ENCODE data around the gene POLR2J2.
"Not testable (repeated sequence)": the region's sequence is repeated elsewhere in the genome, so short reads cannot be mapped to it uniquely, and the experiment has no call there.

DNA sequence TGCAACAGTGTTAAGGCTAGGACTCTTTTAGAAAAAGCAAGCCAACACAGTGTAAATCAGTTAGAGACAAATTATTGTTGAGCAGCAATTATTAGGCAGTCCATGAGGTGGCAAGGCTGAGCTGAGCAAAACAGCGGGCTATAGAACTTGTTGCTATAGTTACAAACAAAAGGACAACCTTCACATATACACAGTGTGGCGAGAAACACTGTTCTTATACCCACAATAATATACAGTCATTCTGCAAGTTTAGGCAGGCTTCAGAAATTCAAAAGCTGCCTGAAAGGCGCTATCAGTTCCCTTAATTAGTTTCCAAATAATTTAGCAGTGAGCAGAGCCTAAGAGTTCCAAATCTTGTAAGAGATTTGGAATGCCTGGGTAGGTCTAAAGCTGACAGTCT is 44.3 kb upstream of the POLR2J2 start:
- TF ChIP-seq, protein P1, sequence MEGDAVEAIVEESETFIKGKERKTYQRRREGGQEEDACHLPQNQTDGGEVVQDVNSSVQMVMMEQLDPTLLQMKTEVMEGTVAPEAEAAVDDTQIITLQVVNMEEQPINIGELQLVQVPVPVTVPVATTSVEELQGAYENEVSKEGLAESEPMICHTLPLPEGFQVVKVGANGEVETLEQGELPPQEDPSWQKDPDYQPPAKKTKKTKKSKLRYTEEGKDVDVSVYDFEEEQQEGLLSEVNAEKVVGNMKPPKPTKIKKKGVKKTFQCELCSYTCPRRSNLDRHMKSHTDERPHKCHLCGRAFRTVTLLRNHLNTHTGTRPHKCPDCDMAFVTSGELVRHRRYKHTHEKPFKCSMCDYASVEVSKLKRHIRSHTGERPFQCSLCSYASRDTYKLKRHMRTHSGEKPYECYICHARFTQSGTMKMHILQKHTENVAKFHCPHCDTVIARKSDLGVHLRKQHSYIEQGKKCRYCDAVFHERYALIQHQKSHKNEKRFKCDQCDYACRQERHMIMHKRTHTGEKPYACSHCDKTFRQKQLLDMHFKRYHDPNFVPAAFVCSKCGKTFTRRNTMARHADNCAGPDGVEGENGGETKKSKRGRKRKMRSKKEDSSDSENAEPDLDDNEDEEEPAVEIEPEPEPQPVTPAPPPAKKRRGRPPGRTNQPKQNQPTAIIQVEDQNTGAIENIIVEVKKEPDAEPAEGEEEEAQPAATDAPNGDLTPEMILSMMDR (optimal IDR thresholded peaks at IDR 0.05 in 1 of 3, IDR thresholded peaks at IDR 0.05 in 1 of 3, conservative IDR thresholded peaks at IDR 0.05 in 1 of 3; ENCODE audit: extremely low read depth in 1 of 3, insufficient read depth in 2 of 3, low read length in 3 of 3): peak in 1 of 3 experiments; percentile 8
- not testable (repeated sequence) for TF ChIP-seq EZH2 (IDR thresholded peaks at IDR 0.05; ENCODE audit: low read length)
